Trophoblast cell (in vitro differentiated cells and primary cell): ENCODE measurements around the gene ZSCAN18.

Experiments used
- DNase-seq, 2 donors: peaks; one replicate each; pipeline ENCODE4 v3.0.0-alpha.2; 2016
- H2AFZ ChIP-seq: 2 replicates; pipeline ENCODE4 v1.6.1; 2013; ENCODE audit warnings: low read length, moderate library complexity, mild to moderate bottlenecking; ENCODE audit not compliant: insufficient read depth, poor library complexity
- H2AK5ac ChIP-seq: 2 replicates; pipeline ENCODE4 v1.6.1; 2013; ENCODE audit warnings: mild to moderate bottlenecking, low read length
- H2BK120ac ChIP-seq: 2 replicates; pipeline ENCODE4 v1.6.1; 2013; ENCODE audit warnings: low read length, mild to moderate bottlenecking, moderate library complexity; ENCODE audit not compliant: insufficient read depth, poor library complexity
- H2BK12ac ChIP-seq: 2 replicates; pipeline ENCODE4 v1.6.1; 2013; ENCODE audit warnings: mild to moderate bottlenecking, low read length, moderate library complexity
- H2BK5ac ChIP-seq: 2 replicates; pipeline ENCODE4 v1.6.1; 2013; ENCODE audit warnings: low read length, low read depth, moderate library complexity, mild to moderate bottlenecking; ENCODE audit not compliant: poor library complexity
- H3K14ac ChIP-seq: 2 replicates; pipeline ENCODE4 v1.6.1; 2013; ENCODE audit warnings: mild to moderate bottlenecking, low read length
- H3K18ac ChIP-seq: 2 replicates; pipeline ENCODE4 v1.6.1; 2013; ENCODE audit warnings: mild to moderate bottlenecking, low read length
- H3K23ac ChIP-seq: 2 replicates; pipeline ENCODE4 v1.6.1; 2013; ENCODE audit warnings: low read length
- H3K27ac ChIP-seq: 2 replicates; pipeline ENCODE4 v1.5.1; 2013; ENCODE audit warnings: low read depth, mild to moderate bottlenecking, inconsistent platforms, low read length, moderate library complexity
- H3K27me3 ChIP-seq: 2 replicates; pipeline ENCODE4 v1.6.1; 2013; ENCODE audit warnings: inconsistent platforms, mild to moderate bottlenecking, low read length, moderate library complexity; ENCODE audit not compliant: insufficient read depth
- H3K36me3 ChIP-seq, 2 experiments: 1 replicate in 1 of 2; 2 replicates in 1 of 2; pipeline ENCODE4 v1.6.1; 2013; ENCODE audit warnings: low read length in 2 of 2, mild to moderate bottlenecking in 2 of 2, moderate library complexity in 1 of 2; ENCODE audit not compliant: insufficient read depth in 2 of 2, control insufficient read depth in 1 of 2
- H3K4ac ChIP-seq: 2 replicates; pipeline ENCODE4 v1.6.1; 2013; ENCODE audit warnings: low read depth, mild to moderate bottlenecking, low read length, moderate library complexity
- H3K4me1 ChIP-seq, 2 experiments: 1 replicate in 1 of 2; 2 replicates in 1 of 2; pipeline ENCODE4 v1.6.1; 2013; ENCODE audit warnings: low read length in 2 of 2, mild to moderate bottlenecking in 2 of 2, moderate library complexity in 1 of 2; ENCODE audit not compliant: insufficient read depth in 2 of 2, control insufficient read depth in 1 of 2
- H3K4me2 ChIP-seq: 2 replicates; pipeline ENCODE4 v1.6.1; 2013; ENCODE audit warnings: inconsistent platforms, mild to moderate bottlenecking, low read length, moderate library complexity
- H3K4me3 ChIP-seq: 2 replicates; pipeline ENCODE4 v1.5.1; 2013; ENCODE audit warnings: mild to moderate bottlenecking, low read depth, low read length, inconsistent platforms
- H3K79me1 ChIP-seq: one replicate; pipeline ENCODE4 v1.6.1; 2013; ENCODE audit warnings: low read length
- H3K79me2 ChIP-seq: 2 replicates; pipeline ENCODE4 v1.6.1; 2013; ENCODE audit warnings: low read length, mild to moderate bottlenecking; ENCODE audit not compliant: control insufficient read depth, insufficient read depth, poor library complexity
- H3K9ac ChIP-seq: 2 replicates; pipeline ENCODE4 v1.6.1; 2013; ENCODE audit warnings: mild to moderate bottlenecking, low read length
- H3K9me3 ChIP-seq: 2 replicates; pipeline ENCODE4 v1.6.1; 2013; ENCODE audit warnings: low read depth, mild to moderate bottlenecking, control low read depth, inconsistent platforms, low read length; ENCODE audit not compliant: insufficient read depth
- H4K12ac ChIP-seq: 2 replicates; pipeline ENCODE4 v1.6.1; 2013; ENCODE audit warnings: low read depth, mild to moderate bottlenecking, low read length, moderate library complexity
- H4K8ac ChIP-seq: 2 replicates; pipeline ENCODE4 v1.6.1; 2013; ENCODE audit warnings: low read depth, mild to moderate bottlenecking, low read length, moderate library complexity
- H4K91ac ChIP-seq: one replicate; pipeline ENCODE4 v1.6.1; 2013; ENCODE audit warnings: low read depth, mild to moderate bottlenecking, low read length, moderate library complexity
- WGBS: extraction: QIAGEN DNeasy Blood & Tissue Kit; methylation state at CpG from one replicate; pipeline ENCODE4 v1.1.7; 2013; ENCODE audit warnings: missing lambda C conversion rate; ENCODE audit not compliant: insufficient read length, insufficient coverage; ENCODE audit errors: extremely low coverage; 5-methylcytosine and 5-hydroxymethylcytosine counted together

The ZSCAN18 gene

DNA sequence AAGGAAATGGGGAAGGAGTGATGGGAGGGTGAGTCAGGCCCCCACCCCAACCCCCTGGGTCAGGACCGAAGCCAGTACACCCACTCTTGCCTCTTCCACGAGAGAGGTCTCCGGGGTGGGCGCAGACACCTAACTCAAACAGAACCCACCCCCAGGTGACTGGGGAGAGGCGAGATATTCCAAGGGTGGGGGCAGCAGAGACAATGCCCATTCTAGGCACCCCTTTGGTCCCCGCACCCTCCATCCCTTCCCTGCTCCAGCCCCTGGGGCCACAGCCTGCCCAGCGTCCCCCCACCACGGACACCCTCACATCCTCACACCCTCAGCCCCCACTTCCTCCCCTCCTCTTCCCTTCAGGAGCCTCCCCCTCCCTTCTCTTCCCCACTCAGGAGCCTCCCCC is 682 bp downstream of the ZSCAN18 start:
- Histone ChIP-seq H3K9me3 (peaks cover 5% of the 10 kb centered on the region), H3K4me1 (peaks cover 7 to 8% of the 10 kb centered on the region in 2 experiments), H3K23ac (no peak overlapping the region), H3K4me3 (peak overlapping the region; percentile 97), H3K27ac (no peak overlapping the region), H3K18ac (no peak overlapping the region), H2BK12ac (no peak overlapping the region), H2AFZ (no peak overlapping the region), H3K4me2 (peak overlapping the region; percentile 92), H3K79me1 (peaks cover 9% of the 10 kb centered on the region), H3K9ac (no peak overlapping the region), H4K8ac (peak overlapping the region; percentile 8), H2AK5ac (no peak overlapping the region), H3K36me3 (peaks cover 1 to 5% of the 10 kb centered on the region in 2 experiments), H3K14ac (no peak overlapping the region), H4K12ac (no peak overlapping the region), H3K4ac (no peak overlapping the region), H2BK120ac (no peak overlapping the region), H2BK5ac (no peak overlapping the region), H3K27me3 (no peaks in the 10 kb centered on the region), H4K91ac (no peak overlapping the region), H3K79me2 (peaks cover 3% of the 10 kb centered on the region)
- no CpG with 5 or more reads among the region's 8 CpGs for WGBS
- DNase-seq, result no peak

DNA sequence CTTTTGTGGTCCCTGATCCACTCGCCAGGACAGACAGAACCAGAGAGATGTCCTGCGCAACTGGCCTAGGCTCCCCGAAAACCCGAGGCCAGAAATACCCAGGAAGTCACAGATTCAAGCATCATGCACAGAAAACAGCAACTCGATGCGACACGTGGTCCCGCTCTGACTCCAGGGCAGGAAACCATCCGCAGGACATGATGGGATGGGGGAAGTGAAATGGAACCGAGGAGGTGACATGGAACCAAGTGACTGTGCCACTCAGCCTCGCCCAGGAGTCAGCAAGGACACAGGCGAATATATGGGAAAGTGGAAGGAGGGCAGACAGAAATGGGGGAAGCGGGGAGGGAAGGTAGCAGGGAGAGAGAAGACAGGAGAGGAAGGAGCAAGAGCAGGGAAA is 1.1 kb downstream of the ZSCAN18 start:
- no CpG with 5 or more reads among the region's 13 CpGs for WGBS
- no peak overlapping the region for H2AFZ ChIP-seq
- H3K36me3 ChIP-seq, result peaks cover 1 to 5% of the 10 kb centered on the region in 2 experiments
- no peak overlapping the region for H3K4me3 ChIP-seq
- no peak overlapping the region for H4K12ac ChIP-seq
- no peak overlapping the region for H3K23ac ChIP-seq
- H3K4me1 ChIP-seq, result peaks cover 7 to 8% of the 10 kb centered on the region in 2 experiments
- no peak overlapping the region for H3K18ac ChIP-seq
- peak overlapping the region; percentile 92 for H3K4me2 ChIP-seq
- H2BK12ac ChIP-seq, result no peak overlapping the region
- no peak overlapping the region for H3K14ac ChIP-seq
- H4K91ac ChIP-seq, result no peak overlapping the region
- no peak overlapping the region for H2AK5ac ChIP-seq
- no peaks in the 10 kb centered on the region for H3K27me3 ChIP-seq
- no peak for DNase-seq
- no peak overlapping the region for H2BK5ac ChIP-seq
- no peak overlapping the region for H4K8ac ChIP-seq
- peaks cover 3% of the 10 kb centered on the region for H3K79me2 ChIP-seq
- no peak overlapping the region for H3K27ac ChIP-seq
- no peak overlapping the region for H2BK120ac ChIP-seq
- no peak overlapping the region for H3K4ac ChIP-seq
- H3K9me3 ChIP-seq, result peaks cover 5% of the 10 kb centered on the region
- H3K79me1 ChIP-seq, result peaks cover 9% of the 10 kb centered on the region
- H3K9ac ChIP-seq, result no peak overlapping the region

DNA sequence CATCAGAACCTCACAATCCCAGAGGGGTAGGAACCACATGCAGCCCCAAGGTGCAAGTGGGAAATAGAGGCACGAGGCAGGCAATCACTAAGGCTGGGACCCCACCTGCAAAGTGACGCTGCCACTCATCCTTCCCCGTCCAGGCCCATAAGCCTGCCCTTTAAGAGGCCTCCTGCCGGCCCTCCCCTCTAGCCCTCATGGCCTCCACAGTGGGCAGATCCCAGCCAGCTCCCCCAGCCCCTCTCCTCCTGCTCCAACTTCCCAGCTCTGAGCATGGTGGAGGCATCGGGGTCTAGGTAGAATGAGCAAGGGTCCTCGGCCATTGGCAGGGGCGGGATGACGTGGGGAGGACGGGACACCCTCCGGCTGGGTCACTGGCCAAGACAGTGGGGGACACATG is 2.7 kb downstream of the ZSCAN18 start:
- H2AFZ ChIP-seq, result no peak overlapping the region
- H4K8ac ChIP-seq, result no peak overlapping the region
- no peak overlapping the region for H2BK12ac ChIP-seq
- no peak overlapping the region for H3K23ac ChIP-seq
- H3K36me3 ChIP-seq, result peaks cover 1 to 5% of the 10 kb centered on the region in 2 experiments
- peaks cover 5% of the 10 kb centered on the region for H3K9me3 ChIP-seq
- no peak overlapping the region for H2BK120ac ChIP-seq
- no peak overlapping the region for H3K4ac ChIP-seq
- H3K4me2 ChIP-seq, result no peak overlapping the region
- H4K12ac ChIP-seq, result no peak overlapping the region
- H2AK5ac ChIP-seq, result no peak overlapping the region
- H3K4me3 ChIP-seq, result no peak overlapping the region
- H3K4me1 ChIP-seq, result peaks cover 7 to 8% of the 10 kb centered on the region in 2 experiments
- DNase-seq, result no peak
- H3K79me1 ChIP-seq, result peaks cover 9% of the 10 kb centered on the region
- peaks cover 3% of the 10 kb centered on the region for H3K79me2 ChIP-seq
- H3K18ac ChIP-seq, result peak overlapping the region; percentile 0
- no CpG with 5 or more reads among the region's 10 CpGs for WGBS
- no peak overlapping the region for H3K27ac ChIP-seq
- H3K27me3 ChIP-seq, result no peaks in the 10 kb centered on the region
- H3K14ac ChIP-seq, result no peak overlapping the region
- no peak overlapping the region for H2BK5ac ChIP-seq
- H4K91ac ChIP-seq, result no peak overlapping the region
- H3K9ac ChIP-seq, result no peak overlapping the region

DNA sequence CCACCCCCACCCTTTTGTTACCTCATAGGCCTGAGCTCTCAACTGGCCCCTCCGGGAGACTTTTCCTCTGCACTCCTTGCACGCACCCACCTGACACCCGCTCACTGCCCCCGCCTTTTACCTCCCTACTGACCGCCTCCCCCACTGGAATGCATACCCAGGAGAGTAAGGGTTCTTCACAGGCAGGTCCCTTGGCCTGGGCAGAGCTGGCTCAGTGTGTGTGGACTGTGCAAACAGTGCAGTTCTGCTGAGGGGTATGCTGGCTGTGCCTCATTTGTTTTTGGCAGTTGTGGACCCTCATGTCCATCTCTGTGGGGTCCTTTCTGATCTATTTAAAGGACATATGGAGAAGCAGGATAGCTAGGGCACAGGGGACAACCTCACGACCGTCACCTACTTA is 5.0 kb downstream of the ZSCAN18 start:
- Histone ChIP-seq H3K4me2 (no peak overlapping the region), H2BK12ac (no peak overlapping the region), H4K8ac (no peak overlapping the region), H3K14ac (no peak overlapping the region), H3K18ac (no peak overlapping the region), H4K91ac (no peak overlapping the region), H3K36me3 (peaks cover 10 to 16% of the 10 kb centered on the region in 2 experiments), H4K12ac (no peak overlapping the region), H3K4me1 (peaks cover 3 to 4% of the 10 kb centered on the region in 2 experiments), H2AFZ (no peak overlapping the region), H3K9ac (no peak overlapping the region), H2BK120ac (no peak overlapping the region), H2BK5ac (no peak overlapping the region), H3K4me3 (no peak overlapping the region), H3K79me1 (peaks cover 3% of the 10 kb centered on the region), H3K23ac (no peak overlapping the region), H3K27ac (no peak overlapping the region), H3K9me3 (peaks cover 3% of the 10 kb centered on the region), H3K79me2 (peaks cover 3% of the 10 kb centered on the region), H3K27me3 (no peaks in the 10 kb centered on the region), H3K4ac (no peak overlapping the region), H2AK5ac (no peak overlapping the region)
- no CpG with 5 or more reads among the region's 7 CpGs for WGBS
- DNase-seq, result no peak
